ENCODE measurements around the gene ZNF140.
A peak's percentile ranks its signal among the peaks of the same experiment; 100 is the strongest.

DNA sequence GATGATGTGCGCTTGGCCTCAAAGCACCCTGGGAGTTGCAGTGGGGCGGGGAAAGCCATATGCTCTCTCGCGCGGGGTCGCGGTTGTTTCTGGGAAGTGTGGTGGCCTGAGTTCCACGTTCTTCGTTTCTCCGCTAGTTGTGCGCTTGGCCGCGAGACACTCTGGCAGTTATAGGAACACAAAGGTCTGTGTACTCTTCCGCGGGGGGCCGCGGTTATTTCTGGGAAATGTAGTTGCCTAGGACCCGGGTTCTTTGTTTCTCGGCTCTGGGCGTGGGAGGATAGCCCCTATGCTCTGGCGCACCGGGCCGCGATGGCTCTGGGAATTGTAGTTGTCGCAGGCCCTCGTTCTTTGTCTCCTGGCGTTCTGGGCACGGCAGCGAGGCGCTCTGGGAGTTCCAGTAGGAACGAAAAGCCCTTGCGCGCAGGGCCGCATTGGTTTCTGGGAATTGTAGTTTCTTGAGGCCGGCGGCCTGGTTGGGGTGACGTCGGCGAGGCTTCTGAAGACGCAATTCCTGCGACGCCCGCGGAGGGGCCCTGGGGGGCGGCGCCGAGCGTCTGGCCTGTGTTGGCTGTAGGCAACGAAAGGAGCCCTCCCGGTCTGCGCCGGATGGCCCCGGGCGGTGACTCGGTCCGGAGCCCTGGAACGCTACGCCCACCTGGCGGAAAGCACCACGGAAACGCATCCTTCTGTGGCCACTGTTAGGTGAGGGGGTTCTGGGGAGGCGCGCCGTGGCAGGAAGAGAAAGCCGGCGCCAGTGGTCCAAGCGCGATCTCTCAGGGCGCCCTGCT is at the start of gene ZNF140:
- TF ChIP-seq POLR2A (IDR thresholded peaks at IDR 0.05) = peak; percentile 30 to 76
- TF ChIP-seq, protein P1, sequence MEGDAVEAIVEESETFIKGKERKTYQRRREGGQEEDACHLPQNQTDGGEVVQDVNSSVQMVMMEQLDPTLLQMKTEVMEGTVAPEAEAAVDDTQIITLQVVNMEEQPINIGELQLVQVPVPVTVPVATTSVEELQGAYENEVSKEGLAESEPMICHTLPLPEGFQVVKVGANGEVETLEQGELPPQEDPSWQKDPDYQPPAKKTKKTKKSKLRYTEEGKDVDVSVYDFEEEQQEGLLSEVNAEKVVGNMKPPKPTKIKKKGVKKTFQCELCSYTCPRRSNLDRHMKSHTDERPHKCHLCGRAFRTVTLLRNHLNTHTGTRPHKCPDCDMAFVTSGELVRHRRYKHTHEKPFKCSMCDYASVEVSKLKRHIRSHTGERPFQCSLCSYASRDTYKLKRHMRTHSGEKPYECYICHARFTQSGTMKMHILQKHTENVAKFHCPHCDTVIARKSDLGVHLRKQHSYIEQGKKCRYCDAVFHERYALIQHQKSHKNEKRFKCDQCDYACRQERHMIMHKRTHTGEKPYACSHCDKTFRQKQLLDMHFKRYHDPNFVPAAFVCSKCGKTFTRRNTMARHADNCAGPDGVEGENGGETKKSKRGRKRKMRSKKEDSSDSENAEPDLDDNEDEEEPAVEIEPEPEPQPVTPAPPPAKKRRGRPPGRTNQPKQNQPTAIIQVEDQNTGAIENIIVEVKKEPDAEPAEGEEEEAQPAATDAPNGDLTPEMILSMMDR (IDR thresholded peaks at IDR 0.05) = peak in 1 of 2 donors; percentile 23
